SKM-1 treated with dmso at 0.1 percent for 144 hours (cell line): ENCODE results near the gene ATP1B2.

ENCODE experiments used
- DNase-seq: peaks from one replicate; lab custom pipeline; 2025; ENCODE audit not compliant: unreplicated experiment; lab: John Stamatoyannopoulos, UW

Gene ATP1B2

DNA sequence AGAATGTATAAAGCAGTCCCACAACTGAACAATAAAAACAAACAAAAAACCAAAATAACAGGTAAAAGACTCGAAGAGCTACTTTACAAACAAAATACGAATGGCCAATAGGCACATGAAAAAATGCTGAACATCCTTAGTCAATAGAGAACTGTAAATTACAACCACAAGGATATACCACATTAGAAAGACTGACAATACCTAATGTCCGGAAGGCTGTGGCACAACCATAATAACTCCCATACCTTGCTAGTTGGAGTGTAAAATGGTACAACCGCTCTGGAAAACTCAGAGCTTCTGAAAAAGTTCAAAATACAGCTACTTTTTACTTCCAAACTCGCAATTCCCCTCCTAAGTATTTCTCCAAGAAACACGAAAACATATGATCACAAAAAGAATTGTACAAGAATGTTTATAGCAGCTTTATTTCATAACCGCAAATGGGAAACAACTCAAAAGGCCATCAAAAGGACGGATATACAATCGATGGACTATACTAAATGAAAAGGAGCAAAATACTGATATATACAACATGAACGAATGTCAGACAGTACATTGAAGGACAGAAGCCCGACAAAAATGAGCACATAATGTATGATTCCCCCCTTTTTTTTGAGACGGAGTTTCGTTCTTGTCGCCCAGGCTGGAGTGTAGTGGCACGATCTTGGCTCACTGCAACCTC, 34.3 kb downstream of the ATP1B2 start:
- no peak for DNase-seq

DNA sequence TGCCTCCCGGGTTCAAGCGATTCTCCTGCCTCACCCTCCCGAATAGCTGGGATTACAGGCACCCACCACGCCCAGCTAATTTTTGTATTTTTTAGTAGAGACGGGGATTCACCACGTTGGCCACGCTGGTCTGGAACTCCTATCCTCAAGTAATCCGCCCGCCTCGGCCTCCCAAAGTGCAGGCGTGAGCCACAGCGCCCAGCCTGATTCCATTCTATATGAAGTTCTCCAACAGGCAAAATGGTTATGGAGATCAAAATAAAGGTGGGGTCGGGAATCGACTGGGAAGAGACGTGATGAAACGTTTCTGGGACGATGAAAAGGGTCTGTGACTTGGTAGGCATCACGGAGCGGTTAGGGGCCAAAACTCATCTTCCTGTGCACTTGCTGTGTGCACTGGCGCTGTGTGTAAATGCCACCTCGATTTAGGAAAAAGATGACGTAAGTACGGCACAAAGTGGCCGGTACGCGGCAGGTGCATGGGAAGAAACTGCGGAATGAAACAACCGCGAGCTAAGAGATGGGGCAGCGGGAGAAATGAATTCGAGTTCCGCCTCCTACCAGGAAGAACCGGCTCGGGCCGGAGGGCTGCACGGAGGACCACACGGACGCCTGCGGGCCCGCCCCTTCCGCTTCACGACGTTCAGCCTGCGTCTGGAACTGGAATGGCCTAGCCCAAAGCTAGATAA, 35.0 kb downstream of the ATP1B2 start:
- DNase-seq = peak; percentile 73

- DNase-seq = peak; percentile 73
Measured at GRCh38 chr17:7686222-7687071, 35.7 kb downstream of the ATP1B2 start.

- DNase-seq = peak; percentile 47
Measured at GRCh38 chr17:7687072-7687907, 36.6 kb downstream of the ATP1B2 start, which contains the start of gene TP53. Gene TP53 (minus strand): TSS chr17:7687490. CDS start chr17:7676594, 10,896 bp downstream.

GRCh38 chr17:7687908-7688807, 37.4 kb downstream of the ATP1B2 start, which contains the start of gene WRAP53:
Gene WRAP53 (plus strand): TSS chr17:7688477. CDS start chr17:7688649, 172 bp downstream.
- peak; percentile 81 for DNase-seq

- no peak for DNase-seq
Measured at GRCh38 chr17:7688808-7689316, 38.1 kb downstream of the ATP1B2 start.

DNA sequence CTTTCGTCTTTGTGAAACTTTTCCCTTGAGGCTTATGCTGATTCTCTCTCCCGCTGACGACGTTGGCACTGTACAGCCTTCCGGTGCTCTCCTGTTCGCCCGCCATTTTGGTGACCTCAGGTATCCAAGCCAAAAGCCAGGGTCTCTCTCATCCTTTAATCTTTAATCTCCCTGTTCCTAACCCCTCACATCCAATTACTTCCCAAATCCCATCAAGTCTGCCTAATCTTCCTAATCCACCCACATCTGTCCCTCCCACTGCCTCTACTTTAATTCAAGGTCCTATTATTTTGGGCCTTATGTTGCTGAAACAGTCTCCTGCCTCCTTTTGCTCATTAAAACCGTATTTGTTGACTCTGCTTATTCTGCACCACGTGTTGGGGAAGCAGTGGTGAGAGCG, 44.9 kb downstream of the ATP1B2 start:
- DNase-seq = no peak

DNA sequence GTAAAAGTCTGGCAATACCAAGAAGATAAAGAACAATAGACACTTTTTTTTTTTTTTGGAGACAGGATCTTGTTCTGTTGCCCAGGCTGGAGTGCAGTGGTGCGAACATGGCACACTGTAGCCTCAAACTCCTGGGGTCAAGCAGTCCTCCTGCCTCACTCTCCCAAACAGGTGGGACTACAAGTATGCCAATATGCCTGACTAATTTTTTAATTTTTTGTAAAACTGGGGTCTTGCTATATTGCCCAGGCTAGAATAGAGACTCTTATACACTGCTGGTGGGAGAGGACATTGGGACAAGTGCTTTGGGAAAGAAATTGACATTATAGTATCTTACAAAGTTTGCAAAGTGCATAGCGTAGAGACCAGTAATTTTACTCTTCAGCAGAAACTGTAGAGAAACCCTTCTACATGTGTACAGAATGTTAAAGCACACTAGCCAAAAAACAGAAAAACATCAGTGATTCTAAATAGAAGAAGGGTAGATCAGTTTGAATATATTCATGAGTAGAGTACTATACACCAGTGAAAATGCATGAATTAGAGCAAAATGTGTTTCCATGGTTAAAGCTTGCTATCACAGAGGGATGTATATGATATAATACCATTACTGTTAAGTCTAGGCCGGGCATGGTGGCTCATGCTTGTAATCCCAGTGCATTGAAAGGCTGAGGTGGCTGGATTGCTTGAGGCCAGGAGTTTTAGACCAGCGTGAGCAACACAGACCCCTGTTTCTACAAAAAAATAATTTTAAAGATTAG, 47.3 kb downstream of the ATP1B2 start:
- DNase-seq = no peak

DNA sequence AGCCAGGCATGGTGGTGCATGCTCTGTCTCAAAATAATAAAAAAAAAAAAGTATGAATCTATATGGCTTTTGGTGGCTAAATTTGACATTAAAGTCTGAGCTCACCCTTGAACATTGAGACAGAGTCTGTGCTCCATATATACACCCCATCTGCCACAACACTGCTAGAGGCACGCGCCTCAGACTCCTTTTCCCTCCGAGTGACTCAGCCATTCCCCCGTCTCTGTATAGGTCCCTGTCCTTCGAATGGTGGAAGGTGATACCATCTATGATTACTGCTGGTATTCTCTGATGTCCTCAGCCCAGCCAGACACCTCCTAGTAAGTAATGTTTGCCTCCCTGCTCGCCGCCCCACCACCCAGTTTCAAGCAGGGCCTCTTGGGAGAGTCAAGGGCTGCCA, 49.8 kb downstream of the ATP1B2 start:
- DNase-seq = no peak

DNA sequence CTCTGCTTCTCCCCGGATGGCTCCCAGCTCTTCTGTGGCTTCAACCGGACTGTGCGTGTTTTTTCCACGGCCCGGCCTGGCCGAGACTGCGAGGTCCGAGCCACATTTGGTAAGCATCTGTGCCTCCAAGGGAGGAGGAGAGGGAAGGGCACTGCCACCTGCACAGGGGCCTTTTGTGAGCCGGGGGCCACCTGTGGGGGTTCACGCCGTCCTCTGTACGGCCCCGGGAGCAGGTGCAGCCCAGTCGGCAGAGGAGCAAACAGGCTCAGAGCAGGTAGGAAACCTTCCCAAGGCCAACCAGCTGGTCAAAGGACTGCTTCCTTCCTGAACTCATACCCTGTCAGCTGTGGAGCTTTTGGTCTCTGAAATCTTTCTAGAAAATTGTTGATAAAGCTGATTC, 51.0 kb downstream of the ATP1B2 start:
- DNase-seq = no peak

GRCh38 chr17:7702776-7703175, 52.0 kb downstream of the ATP1B2 start:
- no peak for DNase-seq

DNA sequence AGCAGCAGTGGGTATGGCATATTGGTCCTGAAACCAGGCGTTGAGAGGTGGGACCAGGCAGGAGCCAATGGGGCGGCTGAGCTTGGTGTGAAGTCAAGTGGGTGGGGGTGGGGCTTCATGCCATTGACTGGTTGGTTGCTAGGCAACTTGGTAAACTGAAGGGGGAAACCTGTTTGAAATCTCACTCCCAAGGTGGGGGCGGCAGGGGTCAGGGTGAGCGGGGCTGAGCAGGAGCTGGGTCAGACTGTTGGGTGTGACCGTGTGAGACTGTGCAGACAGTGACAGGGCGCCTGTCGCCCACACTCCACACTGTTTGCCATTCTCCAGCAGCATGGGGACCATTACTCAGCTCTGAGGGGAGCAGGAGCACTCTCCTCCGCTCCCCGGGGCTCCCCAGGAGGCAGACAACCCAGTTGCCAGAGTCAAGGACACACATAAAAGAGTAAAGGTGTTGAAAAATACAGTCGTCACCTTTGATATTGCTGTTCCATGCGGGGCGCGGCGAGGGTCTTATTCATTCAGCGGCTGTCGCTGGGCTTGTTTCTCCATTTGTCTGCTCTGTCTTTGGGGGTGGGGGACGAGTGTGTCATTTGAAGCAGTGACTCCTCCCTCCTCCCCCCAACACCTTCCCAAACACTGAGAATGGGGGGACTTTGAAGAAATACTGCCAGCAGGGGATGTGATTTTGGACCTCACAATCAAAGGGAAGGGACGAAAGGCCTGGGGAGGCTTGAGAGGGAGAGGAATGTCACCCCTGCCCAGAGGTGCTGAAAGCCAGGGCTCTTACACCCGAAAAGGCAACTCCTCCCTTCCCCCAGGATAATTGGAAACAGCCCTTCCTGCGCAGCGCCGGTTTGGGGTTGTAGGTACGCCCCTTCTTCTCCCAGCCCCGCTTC, 53.1 kb downstream of the ATP1B2 start:
- DNase-seq = no peak

GRCh38 chr17:7704601-7705268, 54.0 kb downstream of the ATP1B2 start, which contains the start of gene EFNB3:
Gene EFNB3 (plus strand): TSS chr17:7705202. CDS start chr17:7705599, 397 bp downstream.
- no peak for DNase-seq

DNA sequence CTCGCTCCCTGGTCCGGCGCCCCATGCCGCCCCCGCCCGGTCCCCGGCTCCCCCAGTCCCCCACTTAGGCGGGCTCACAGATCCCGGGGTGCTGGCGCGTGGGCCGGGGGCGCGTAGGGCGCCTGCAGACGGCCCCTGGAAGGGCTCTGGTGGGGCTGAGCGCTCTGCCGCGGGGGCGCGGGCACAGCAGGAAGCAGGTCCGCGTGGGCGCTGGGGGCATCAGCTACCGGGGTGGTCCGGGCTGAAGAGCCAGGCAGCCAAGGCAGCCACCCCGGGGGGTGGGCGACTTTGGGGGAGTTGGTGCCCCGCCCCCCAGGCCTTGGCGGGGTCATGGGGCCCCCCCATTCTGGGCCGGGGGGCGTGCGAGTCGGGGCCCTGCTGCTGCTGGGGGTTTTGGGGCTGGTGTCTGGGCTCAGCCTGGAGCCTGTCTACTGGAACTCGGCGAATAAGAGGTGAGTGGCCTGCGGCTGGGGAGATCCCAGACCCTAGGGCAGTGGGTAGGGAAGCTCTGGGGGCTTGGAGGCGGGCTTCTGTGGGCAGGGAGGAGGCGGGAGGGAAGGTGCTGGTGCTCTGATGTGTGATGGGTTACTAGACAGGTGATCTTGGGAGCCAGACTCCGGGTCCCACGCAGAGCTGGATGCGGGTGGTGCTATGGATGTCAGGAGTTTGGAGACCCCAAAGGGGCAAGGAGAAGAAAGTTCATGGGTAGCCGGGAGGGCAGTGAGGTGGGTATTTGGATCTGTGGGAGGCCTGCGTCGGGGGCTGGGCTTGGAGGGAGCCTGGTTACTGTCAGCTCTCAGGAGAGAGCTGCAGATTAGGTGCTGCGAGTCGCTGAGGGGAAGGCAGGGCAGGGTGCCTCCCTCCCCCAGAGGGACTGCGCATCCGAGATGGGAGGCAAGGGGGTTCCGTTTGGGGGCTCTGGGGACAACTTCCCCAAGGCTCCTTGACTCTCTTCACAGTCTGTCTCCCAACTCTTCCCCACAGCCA, 54.8 kb downstream of the ATP1B2 start:
- DNase-seq = no peak

DNA sequence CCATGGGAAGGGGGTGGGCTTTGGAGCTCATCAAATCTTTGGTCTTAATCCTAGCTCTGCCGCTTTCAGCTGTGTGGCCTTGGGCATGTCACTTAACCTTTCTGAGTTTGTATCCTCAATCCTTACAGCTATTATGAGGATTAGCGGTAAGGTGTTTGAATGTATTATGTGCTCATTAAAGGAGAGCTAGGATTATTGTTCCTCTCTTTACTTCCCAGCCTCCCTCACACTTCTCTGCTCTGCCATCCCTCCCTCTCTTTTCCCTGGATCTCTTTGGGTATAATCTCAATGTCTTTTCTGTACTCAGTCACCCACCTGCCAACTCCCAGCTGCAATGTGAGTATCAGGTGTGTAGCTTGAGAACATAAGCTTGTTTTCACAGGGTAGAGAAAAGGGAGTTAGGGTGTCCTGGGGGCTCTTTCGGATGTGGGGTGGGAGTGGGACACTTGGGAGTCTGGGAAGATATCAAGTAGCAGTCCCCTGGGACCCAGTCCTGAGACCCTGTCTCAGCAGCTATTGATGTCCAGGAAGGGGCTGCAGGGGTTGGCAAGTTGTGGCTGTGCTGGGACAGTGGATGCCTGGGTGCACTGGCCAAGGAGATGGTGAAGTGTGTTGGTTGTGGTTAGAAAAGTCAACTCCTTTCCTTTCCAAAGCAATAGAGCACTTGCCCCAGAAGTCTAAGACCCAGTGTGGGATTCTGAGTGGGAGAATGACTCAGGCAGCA, 56.1 kb downstream of the ATP1B2 start:
- no peak for DNase-seq
